CD8-positive, alpha-beta memory T cell (primary cell): ENCODE data around the gene AMIGO2. TPM values are rescaled to one million over a fixed set of nuclear protein-coding genes. Genes with fewer than 3 reads are reported as not detected.

Experiments used
- CTCF ChIA-PET: fragments of 350-600 bp; sonication (Branson Sonifier 250); formaldehyde crosslinking; loops from one replicate; lab custom pipeline; 2021; ENCODE audit warnings: antibody characterized with exemption; lab: Charles Lee
- POLR2A ChIA-PET: fragments of 350-600 bp; sonication (Branson Sonifier 250); formaldehyde crosslinking; loops from one replicate; lab custom pipeline; 2021; ENCODE audit warnings: antibody characterized with exemption; lab: Charles Lee
- DNase-seq, 5 donors: peaks; one replicate each; pipeline versions ENCODE4 v3.0.0 to v3.0.0-alpha.2; 2020 to 2022; ENCODE audit warnings: mixed read lengths in 1 of 5
- H3K27ac ChIP-seq: one replicate; pipeline ENCODE4 v1.7.0; 2013; ENCODE audit warnings: low read depth, mild to moderate bottlenecking, low read length, moderate library complexity
- H3K27me3 ChIP-seq: 2 replicates; pipeline ENCODE4 v1.7.0; 2013; ENCODE audit warnings: low read length, mild to moderate bottlenecking; ENCODE audit not compliant: insufficient read depth, poor library complexity, severe bottlenecking
- H3K36me3 ChIP-seq: 2 replicates; pipeline ENCODE4 v1.7.0; 2013; ENCODE audit warnings: mild to moderate bottlenecking, low read length, moderate library complexity; ENCODE audit not compliant: insufficient read depth
- H3K4me1 ChIP-seq: 2 replicates; pipeline ENCODE4 v1.7.0; 2013; ENCODE audit warnings: mild to moderate bottlenecking, low read length, moderate library complexity; ENCODE audit not compliant: insufficient read depth
- H3K4me3 ChIP-seq: 2 replicates; pipeline ENCODE4 v1.7.0; 2013; ENCODE audit warnings: mild to moderate bottlenecking, low read length
- H3K9me3 ChIP-seq: 2 replicates; pipeline ENCODE4 v1.7.0; 2013; ENCODE audit warnings: mild to moderate bottlenecking, low read length
- H3K27ac Mint-ChIP-seq, 8 donors: one replicate each; pipeline ENCODE4 v1.8.0; 2020 to 2021; ENCODE audit warnings: mixed read lengths in 8 of 8, mild to moderate bottlenecking in 6 of 8, inconsistent platforms in 3 of 8, moderate library complexity in 3 of 8
- H3K27me3 Mint-ChIP-seq, 2 donors: one replicate each; pipeline ENCODE4 v1.8.0; 2020 to 2021; ENCODE audit warnings: mixed read lengths in 2 of 2, mild to moderate bottlenecking in 1 of 2, moderate library complexity in 1 of 2
- H3K36me3 Mint-ChIP-seq, 3 donors: one replicate each; pipeline ENCODE4 v1.8.0; 2020 to 2021; ENCODE audit warnings: mixed read lengths in 3 of 3, inconsistent platforms in 1 of 3, mild to moderate bottlenecking in 1 of 3
- H3K4me1 Mint-ChIP-seq, 3 donors: one replicate each; pipeline ENCODE4 v1.8.0; 2020 to 2021; ENCODE audit warnings: mixed read lengths in 3 of 3, inconsistent platforms in 1 of 3, mild to moderate bottlenecking in 1 of 3
- H3K4me3 Mint-ChIP-seq, 7 donors: one replicate each; pipeline ENCODE4 v1.8.0; 2020 to 2021; ENCODE audit warnings: mixed read lengths in 7 of 7, mild to moderate bottlenecking in 6 of 7, moderate library complexity in 4 of 7, inconsistent platforms in 2 of 7
- H3K9me3 Mint-ChIP-seq, 5 donors: one replicate each; pipeline ENCODE4 v1.8.0; 2020 to 2022; ENCODE audit warnings: mixed read lengths in 5 of 5, mild to moderate bottlenecking in 3 of 5, moderate library complexity in 2 of 5, inconsistent platforms in 1 of 5
- polyA plus RNA-seq: library from polyadenylated mRNA; unstranded; fragments of 300-500 nt; fragmentation: Illumina TruSeq; gene quantifications from one replicate; pipeline ENCODE4 v1.2.3, GENCODE V29; 2021
- total RNA-seq, 2 experiments: library from RNA; stranded (reverse); gene quantifications; one replicate each; pipeline ENCODE4 v1.2.3, GENCODE V29; 2021

The AMIGO2 gene
- total and polyA plus RNA-seq, 3 experiments from 2014 or later = 16.2 to 23.7 (median 16.6) TPM

DNA sequence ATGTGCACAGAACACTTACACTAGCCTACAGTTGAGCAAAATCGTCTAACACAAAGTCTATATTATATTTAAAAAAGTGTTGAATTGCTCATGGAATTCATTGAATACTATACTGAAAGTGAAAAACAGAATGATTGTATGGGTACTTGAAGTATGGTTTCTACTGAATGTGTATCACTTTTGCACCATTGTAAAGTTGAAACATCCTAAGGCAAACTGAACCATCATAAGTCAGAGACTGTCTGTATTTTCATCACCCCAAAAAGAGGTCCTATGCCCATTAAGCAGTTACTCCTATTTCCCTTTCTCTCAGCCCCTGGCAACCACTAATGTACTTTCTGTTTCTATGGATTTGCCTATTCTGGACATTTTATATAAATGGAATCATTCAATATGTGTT is 4.4 kb upstream of the AMIGO2 start:
- DNase-seq = no peak
- Histone ChIP-seq H3K4me1 (peaks cover 50% of the 10 kb centered on the region), H3K27ac (no peak overlapping the region), H3K27me3 (no peaks in the 10 kb centered on the region), H3K4me3 (no peak overlapping the region), H3K36me3 (no peaks in the 10 kb centered on the region), H3K9me3 (no peaks in the 10 kb centered on the region)
- Mint-ChIP-seq H3K9me3 (no peaks in the 10 kb centered on the region), H3K36me3 (peaks cover 0 to 12% (median 0%) of the 10 kb centered on the region in 3 donors), H3K4me3 (peak overlapping the region in 6 of 7 donors; percentile 74 to 96 (median 85)), H3K27ac (peak overlapping the region; percentile 87 to 97 (median 93)), H3K4me1 (peaks cover 67 to 81% (median 72%) of the 10 kb centered on the region in 3 donors), H3K27me3 (peaks cover 0 to 5% of the 10 kb centered on the region in 2 donors)
- ChIA-PET CTCF (interaction anchor here (0.6 to 3.6 kb wide), 6 partner anchors 9 to 314 kb away, joined by 3 to 15 read pairs (median 7); no protein-coding TSS in a partner anchor), POLR2A (no interaction called here)

DNA sequence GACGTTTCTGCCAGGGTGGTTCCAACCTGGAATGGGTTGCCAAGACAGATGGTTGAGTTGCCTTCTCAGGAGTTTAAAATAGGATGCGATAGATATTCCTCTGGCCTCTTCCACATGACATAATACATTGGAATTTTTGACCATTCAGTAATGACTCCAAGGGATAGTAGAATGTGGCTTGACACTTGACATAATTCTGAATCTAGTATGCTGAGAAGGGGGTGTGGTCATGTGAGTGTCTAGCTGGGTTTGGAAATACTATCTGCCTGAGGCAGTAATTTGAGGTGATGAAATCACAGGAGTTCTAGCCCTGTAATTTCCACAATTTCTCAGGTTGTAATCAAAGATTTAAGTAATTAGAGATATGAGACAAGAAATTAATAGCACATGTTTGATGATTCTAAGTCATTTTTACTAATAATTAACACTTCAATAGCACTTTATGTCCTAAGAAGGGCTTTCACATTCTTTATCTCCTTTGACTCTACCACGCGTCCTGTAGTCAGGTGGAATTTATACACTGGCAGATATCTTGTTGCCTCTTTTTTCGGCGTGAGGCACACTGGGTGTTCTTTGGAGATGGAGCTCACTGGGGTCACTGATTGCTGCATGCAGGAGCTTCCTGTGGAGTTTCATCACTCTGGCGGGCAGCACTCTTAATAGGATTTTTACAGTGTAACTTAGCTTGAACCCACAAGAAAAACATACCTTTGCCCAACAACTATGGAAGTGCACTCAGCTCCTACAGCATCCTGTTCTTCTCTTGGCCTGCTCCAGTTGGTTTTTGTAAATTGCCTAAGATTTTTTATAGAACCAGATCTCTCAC is 3.2 kb upstream of the AMIGO2 start:
- peaks cover 0 to 19% (median 0%) of the 10 kb centered on the region in 3 donors for H3K36me3 Mint-ChIP-seq
- H3K4me1 ChIP-seq = peaks cover 59% of the 10 kb centered on the region
- POLR2A ChIA-PET = interaction anchor here (1.4 kb wide), 1 partner anchor 194 kb away, joined by 4 read pairs; no protein-coding TSS in a partner anchor

DNA sequence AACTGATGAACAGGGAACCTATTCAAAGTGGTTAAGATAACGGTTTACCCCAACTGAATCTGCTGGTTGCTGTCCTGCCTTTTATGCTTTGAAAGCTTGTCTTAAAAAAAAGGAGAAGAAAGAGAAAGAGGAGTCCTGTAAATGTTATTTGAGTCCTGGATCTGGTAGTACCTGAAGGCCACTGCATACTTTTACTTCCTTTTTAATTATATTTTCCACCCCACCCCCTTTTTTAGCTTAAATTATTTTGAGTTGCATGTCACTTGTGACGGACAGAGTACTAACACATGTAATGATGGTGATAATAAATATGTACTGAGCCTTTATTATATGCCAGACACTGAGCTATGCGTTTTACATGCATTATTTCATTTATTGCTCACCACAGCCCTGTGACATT is 2.5 kb upstream of the AMIGO2 start:
- H3K4me3 ChIP-seq = no peak overlapping the region
- no peak for DNase-seq
- H3K27ac Mint-ChIP-seq = peak overlapping the region; percentile 56 to 99 (median 90)
- no peaks in the 10 kb centered on the region for H3K27me3 ChIP-seq
- H3K36me3 Mint-ChIP-seq = peaks cover 0 to 23% (median 3%) of the 10 kb centered on the region in 3 donors
- peaks cover 0 to 5% of the 10 kb centered on the region in 2 donors for H3K27me3 Mint-ChIP-seq
- H3K36me3 ChIP-seq = no peaks in the 10 kb centered on the region
- H3K4me1 Mint-ChIP-seq = peaks cover 86 to 90% (median 86%) of the 10 kb centered on the region in 3 donors
- H3K27ac ChIP-seq = no peak overlapping the region
- H3K9me3 Mint-ChIP-seq = no peaks in the 10 kb centered on the region
- POLR2A ChIA-PET = interaction anchor here (1.4 kb wide), 1 partner anchor 194 kb away, joined by 4 read pairs; no protein-coding TSS in a partner anchor
- H3K4me3 Mint-ChIP-seq = peak overlapping the region in 6 of 7 donors; percentile 3 to 96 (median 27)
- no peaks in the 10 kb centered on the region for H3K9me3 ChIP-seq
- peaks cover 66% of the 10 kb centered on the region for H3K4me1 ChIP-seq
- CTCF ChIA-PET = interaction anchor here (1.1 to 3.6 kb wide), 5 partner anchors 11 to 316 kb away, joined by 3 to 15 read pairs (median 5); no protein-coding TSS in a partner anchor

More for the DNA sequence above, 3.2 kb upstream of the AMIGO2 start:
- Mint-ChIP-seq H3K4me3 (peak overlapping the region in 6 of 7 donors; percentile 5 to 96 (median 64)), H3K9me3 (no peaks in the 10 kb centered on the region), H3K27me3 (peaks cover 0 to 5% of the 10 kb centered on the region in 2 donors), H3K27ac (peak overlapping the region; percentile 74 to 99 (median 94)), H3K4me1 (peaks cover 78 to 87% (median 81%) of the 10 kb centered on the region in 3 donors)
- Histone ChIP-seq H3K9me3 (no peaks in the 10 kb centered on the region), H3K36me3 (no peaks in the 10 kb centered on the region), H3K4me3 (no peak overlapping the region), H3K27me3 (no peaks in the 10 kb centered on the region), H3K27ac (no peak overlapping the region)
- CTCF ChIA-PET = interaction anchor here (1.1 to 3.6 kb wide), 6 partner anchors 12 to 315 kb away, joined by 3 to 15 read pairs (median 7); no protein-coding TSS in a partner anchor
- DNase-seq = no peak

DNA sequence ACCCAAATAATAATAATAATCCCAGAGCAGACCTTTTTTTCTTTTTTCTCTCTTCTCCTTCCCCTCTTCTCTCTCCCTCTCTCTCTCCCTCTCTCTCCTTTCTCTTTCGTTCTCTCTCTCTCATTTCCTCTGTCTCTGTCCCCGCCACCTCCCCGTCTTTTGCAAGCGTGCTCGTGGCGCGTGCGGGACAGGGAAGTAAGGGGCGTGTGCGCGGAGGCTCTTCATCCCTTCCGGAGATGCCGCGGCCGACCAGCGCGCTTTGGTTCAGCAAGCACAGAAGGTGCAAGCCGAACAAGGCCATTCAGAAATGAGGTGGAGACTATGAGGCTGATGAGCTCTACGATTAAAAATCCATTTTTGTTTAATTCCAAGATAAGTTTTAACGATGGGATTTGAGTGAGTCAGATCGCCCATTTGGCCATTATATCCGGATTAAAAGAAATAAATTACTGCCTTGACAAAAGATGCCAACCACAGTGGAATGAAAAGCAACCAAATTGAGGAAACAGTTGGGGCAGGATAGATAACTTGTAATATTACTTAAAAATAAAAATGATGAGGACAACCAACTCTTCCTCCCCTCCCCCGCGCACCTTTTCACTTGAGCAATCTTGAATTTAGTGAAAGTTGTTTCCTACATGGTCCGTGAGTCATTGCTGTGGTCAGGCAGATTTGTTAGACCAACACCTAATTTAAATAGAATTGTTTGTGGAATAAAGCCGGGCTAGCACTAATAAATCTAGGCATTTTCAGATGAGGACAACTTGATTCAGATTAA is 1.2 kb upstream of the AMIGO2 start:
- ChIA-PET CTCF (interaction anchor here (0.8 to 4.2 kb wide), 12 partner anchors 10 to 327 kb away, joined by 3 to 31 read pairs (median 6); no protein-coding TSS in a partner anchor), POLR2A (interaction anchor here (1.1 to 3.4 kb wide), 9 partner anchors 106 to 317 kb away, joined by 3 to 45 read pairs (median 10); no protein-coding TSS in a partner anchor)
- Histone ChIP-seq H3K27ac (peak overlapping the region; percentile 83), H3K4me1 (peaks cover 71% of the 10 kb centered on the region), H3K27me3 (no peaks in the 10 kb centered on the region), H3K36me3 (no peaks in the 10 kb centered on the region), H3K4me3 (peak overlapping the region; percentile 89), H3K9me3 (no peaks in the 10 kb centered on the region)
- Mint-ChIP-seq H3K4me3 (peak overlapping the region; percentile 91 to 96 (median 94)), H3K4me1 (peaks cover 86 to 91% (median 87%) of the 10 kb centered on the region in 3 donors), H3K27me3 (peaks cover 0 to 5% of the 10 kb centered on the region in 2 donors), H3K27ac (peak overlapping the region; percentile 82 to 99 (median 94)), H3K9me3 (no peaks in the 10 kb centered on the region), H3K36me3 (peaks cover 0 to 24% (median 3%) of the 10 kb centered on the region in 3 donors)
- peak; percentile 42 to 72 (median 54) for DNase-seq

DNA sequence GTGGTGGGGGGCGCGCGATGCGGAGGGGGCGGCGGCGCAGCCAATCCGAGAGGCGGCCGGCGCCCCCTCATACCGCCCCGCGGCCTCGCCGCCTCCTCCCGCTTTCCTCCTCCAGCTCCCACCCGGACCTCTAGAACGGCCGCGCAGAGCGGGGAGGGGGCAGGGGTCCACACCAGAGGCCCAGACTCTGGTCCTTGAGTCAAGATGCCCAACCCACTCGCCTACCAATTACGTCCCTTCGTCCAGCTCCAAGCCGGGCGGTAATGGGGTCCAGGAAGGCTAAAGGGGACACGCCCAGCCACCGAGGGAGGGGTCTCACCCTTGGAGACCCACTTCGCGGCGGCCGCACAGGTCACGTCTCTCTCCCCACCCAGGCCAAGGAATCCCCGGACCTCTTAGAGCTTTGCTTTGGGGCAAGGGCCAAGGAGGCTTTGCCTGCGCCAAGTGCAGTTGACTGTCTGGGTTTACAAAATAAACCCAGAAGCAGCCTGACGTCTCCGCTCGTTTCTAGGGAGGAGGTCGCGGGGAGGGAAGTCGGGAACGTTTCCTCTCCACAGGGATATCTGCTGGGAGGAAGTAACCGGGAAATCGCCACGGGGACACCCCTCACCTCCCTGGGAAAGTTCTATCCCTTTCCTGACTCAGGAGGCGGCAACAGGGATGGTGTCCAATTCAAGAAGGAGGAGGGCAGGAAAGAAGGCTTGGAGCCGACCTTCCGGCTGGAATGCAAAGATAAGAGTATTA is 394 bp upstream of the AMIGO2 start:
- Mint-ChIP-seq H3K36me3 (peaks cover 0 to 24% (median 3%) of the 10 kb centered on the region in 3 donors), H3K27me3 (peaks cover 0 to 5% of the 10 kb centered on the region in 2 donors), H3K4me1 (peaks cover 80 to 85% (median 85%) of the 10 kb centered on the region in 3 donors), H3K9me3 (no peaks in the 10 kb centered on the region), H3K4me3 (peak overlapping the region; percentile 91 to 96 (median 94)), H3K27ac (peak overlapping the region; percentile 82 to 99 (median 94))
- peak; percentile 23 to 65 (median 41) for DNase-seq
- H3K9me3 ChIP-seq = no peaks in the 10 kb centered on the region
- POLR2A ChIA-PET = interaction anchor here (1.1 to 3.4 kb wide), 14 partner anchors 75 to 317 kb away, joined by 3 to 45 read pairs (median 8); no protein-coding TSS in a partner anchor
- no peaks in the 10 kb centered on the region for H3K36me3 ChIP-seq
- no peaks in the 10 kb centered on the region for H3K27me3 ChIP-seq
- H3K27ac ChIP-seq = peak overlapping the region; percentile 83
- peaks cover 64% of the 10 kb centered on the region for H3K4me1 ChIP-seq
- peak overlapping the region; percentile 89 for H3K4me3 ChIP-seq
- CTCF ChIA-PET = interaction anchor here (0.8 to 4.2 kb wide), 17 partner anchors 9 to 328 kb away, joined by 3 to 31 read pairs (median 6); no protein-coding TSS in a partner anchor

DNA sequence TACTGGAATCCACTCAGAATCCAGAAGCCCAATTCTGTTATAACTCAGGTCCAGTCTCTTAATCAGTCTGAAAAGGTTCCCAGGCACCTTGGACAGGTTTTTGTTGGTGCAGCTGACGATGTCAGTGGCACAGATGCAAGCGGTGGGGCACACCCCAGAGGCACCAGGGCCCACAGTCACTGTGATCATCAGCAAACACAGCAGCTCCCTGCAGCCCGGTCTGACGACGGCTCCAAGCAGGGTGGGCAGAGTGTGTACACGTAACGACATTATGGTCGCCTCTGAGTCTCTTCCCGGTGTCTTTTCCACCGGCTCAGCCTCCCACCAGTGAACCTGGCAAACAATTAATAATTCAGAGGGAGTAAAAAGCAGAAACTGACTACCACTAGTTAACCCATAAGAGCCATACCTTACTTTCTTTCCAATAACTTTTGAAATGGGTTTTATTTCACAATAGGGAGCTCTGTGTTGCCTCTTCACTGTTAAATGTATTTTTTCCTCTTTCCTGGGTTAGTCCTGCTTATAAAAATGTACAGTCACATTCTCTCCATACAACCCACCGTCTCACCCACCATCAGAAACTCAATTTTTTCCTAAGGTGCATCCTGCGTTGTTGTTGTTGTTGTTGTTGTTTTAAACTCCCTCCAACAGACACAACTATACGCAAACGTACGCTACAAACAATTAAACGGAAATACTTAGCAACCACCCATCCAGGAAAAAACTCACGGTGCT is 859 bp downstream of the AMIGO2 start:
- CTCF ChIA-PET = interaction anchor here (0.6 to 4.2 kb wide), 21 partner anchors 8 to 318 kb away, joined by 3 to 31 read pairs (median 5); no protein-coding TSS in a partner anchor

More for the DNA sequence above, 859 bp downstream of the AMIGO2 start:
- POLR2A ChIA-PET = interaction anchor here (0.6 to 3.4 kb wide), 17 partner anchors 9 to 315 kb away, joined by 3 to 45 read pairs (median 6); no protein-coding TSS in a partner anchor
- peak overlapping the region; percentile 70 for H3K4me3 ChIP-seq
- H3K27me3 ChIP-seq = no peaks in the 10 kb centered on the region
- H3K9me3 ChIP-seq = no peaks in the 10 kb centered on the region
- no peaks in the 10 kb centered on the region for H3K36me3 ChIP-seq
- H3K9me3 Mint-ChIP-seq = no peaks in the 10 kb centered on the region
- peak; percentile 24 to 77 (median 34) for DNase-seq
- H3K4me3 Mint-ChIP-seq = peak overlapping the region; percentile 88 to 97 (median 92)
- peaks cover 52% of the 10 kb centered on the region for H3K4me1 ChIP-seq
- H3K36me3 Mint-ChIP-seq = peaks cover 0 to 24% (median 3%) of the 10 kb centered on the region in 3 donors
- peaks cover 68 to 73% (median 73%) of the 10 kb centered on the region in 3 donors for H3K4me1 Mint-ChIP-seq
- H3K27ac ChIP-seq = peak overlapping the region; percentile 69
- H3K27ac Mint-ChIP-seq = peak overlapping the region; percentile 65 to 98 (median 96)
- H3K27me3 Mint-ChIP-seq = peaks cover 0 to 5% of the 10 kb centered on the region in 2 donors
